Coronary artery (tissue), 2 donors: ENCODE measurements around the gene CDH20.

ENCODE experiments used
- DNase-seq: peaks from one replicate; pipeline ENCODE4 v3.0.0-alpha.2; 2017; ENCODE audit warnings: low spot score
- H3K27ac ChIP-seq, 2 donors: fragments of 200-600 bp; sonication (generic); one replicate each; pipeline ENCODE4 v1.5.1; 2016 to 2019
- H3K4me3 ChIP-seq: fragments of 200-600 bp; sonication (generic); 2 replicates; pipeline ENCODE4 v1.5.1; 2016; ENCODE audit warnings: mild to moderate bottlenecking, moderate library complexity
- CTCF ChIP-seq: fragments of 200-600 bp; sonication (generic); IDR thresholded peaks from one replicate; pipeline ENCODE4 v1.5.1; 2019; ENCODE audit warnings: antibody characterized with exemption

CDH20 gene

GRCh38 chr18:61448316-61448715 lies 115.1 kb downstream of the CDH20 start:
- H3K4me3 ChIP-seq, result no peak overlapping the region
- TF ChIP-seq CTCF, result no peak
- DNase-seq, result no peak

DNA sequence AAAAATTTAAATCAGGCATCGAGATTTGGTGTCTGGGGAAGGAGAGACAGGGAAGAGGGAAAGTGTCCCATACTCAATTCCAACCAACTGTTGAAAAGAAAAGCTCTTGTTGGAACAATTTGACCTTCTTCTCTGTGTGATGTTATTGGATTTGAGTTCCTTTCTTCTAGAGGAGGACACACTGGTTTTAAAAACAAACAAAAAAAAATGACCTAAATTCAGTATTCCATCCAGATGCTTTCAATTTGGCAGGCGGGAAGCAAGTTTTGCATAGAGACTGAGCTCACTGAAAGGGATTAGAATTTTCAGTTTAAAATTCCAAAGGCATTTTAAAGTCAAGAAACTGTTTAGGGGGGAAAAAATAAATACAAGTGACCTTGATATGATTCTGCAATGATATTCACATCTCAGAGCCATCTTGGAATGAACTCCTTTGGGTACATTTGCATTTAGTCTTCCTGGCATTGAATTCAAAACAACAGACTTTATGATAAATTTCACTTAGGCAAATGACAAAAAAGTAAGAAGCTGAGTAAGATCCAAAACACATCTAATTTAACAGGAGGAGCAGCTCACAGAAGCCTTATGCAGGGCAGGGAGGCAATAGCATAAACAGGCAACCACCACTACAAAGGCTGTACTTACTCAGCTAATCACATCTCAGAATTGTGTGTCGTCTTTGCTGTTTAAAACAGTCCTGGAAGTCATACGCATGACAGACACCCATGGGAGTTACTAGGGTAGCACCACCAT lies 126.8 kb downstream of the CDH20 start:
- Histone ChIP-seq H3K27ac (no peak overlapping the region), H3K4me3 (no peak overlapping the region)
- no peak for TF ChIP-seq CTCF
- DNase-seq, result no peak

More at GRCh38 chr18:61448316-61448715, 115.1 kb downstream of the CDH20 start:
- H3K27ac ChIP-seq, result no peak overlapping the region

DNA sequence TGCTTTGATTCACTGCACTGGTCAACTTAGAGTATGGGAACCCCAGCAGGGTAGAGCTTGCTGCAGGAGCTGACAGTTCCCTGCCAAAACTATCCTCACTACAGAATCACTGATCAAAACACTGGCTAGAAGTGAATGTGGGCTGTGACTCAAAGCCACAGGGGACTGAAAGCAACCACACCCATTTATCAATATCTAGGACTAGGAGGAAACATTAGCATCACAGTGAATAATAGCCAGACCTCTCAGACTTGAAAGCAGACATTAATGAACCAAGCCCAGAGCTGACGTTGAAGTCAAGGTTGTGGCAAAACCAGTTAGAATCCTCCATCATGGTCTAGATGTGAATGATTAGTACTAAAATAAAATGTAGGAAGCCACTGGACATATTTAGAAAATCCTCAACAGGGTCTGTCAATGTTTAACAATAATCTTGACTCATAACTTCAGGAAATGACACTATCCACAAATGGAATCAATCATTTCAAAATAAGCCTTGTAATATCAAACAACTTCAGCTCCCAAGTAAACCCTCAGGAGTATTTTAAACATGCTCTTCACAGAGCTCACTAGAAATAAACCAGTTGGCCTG lies 131.4 kb downstream of the CDH20 start:
- no peak overlapping the region for H3K4me3 ChIP-seq
- no peak for TF ChIP-seq CTCF
- no peak overlapping the region for H3K27ac ChIP-seq
- DNase-seq, result no peak

DNA sequence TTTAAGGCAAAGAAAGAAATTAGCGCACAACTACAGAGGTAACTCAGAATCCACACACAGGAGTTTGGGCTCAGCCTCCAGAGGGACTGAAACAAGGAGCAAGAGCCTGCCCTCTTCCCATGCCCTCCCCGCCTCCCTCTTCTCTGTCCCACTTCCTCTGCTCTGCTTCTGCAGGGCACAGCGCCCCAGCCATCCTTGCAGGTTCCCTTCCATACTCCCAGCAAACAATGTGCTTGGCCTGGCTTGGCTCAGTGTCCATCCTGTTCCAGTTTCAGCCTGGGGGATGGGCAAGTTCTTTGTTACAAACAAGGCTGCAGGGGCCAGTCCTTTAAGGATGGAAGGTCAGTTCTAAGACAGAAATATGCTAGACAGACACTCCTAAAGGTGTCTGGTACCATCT lies 133.5 kb downstream of the CDH20 start:
- TF ChIP-seq CTCF, result no peak
- Histone ChIP-seq H3K27ac (no peak overlapping the region), H3K4me3 (no peak overlapping the region)
- DNase-seq, result no peak

DNA sequence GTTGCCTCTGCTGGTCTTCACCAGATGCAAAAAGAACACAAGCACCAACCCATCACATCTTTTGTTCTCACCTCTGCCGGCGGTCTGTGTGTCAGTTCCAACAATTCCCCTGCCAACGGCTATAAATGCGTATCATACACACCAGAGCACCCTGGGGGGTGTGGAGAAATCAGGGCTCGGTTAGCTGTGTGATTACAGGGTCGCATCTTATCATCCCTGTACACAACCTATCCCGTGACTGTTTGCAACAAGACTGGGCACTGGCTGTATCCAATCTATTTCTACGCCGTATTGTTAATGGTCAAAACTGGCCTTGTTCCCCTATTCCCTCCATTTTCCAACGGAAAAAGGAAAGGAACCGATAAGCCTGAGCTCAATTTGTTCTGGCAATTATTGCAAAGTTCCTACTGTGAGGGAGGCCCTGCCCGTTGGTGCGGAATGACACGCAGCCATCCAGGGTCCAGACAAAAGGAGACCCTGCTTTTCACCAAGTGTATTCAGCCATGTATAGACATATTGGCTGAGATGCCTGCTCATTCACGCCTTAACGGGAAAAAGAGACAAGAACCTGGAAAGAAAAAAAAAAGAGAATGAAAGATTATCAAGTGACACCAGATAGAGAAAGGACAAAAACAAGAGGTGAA lies 136.9 kb downstream of the CDH20 start:
- TF ChIP-seq CTCF, result no peak
- Histone ChIP-seq H3K27ac (no peak overlapping the region), H3K4me3 (no peak overlapping the region)
- DNase-seq, result no peak

GRCh38 chr18:61471541-61471940 lies 138.3 kb downstream of the CDH20 start:
- Histone ChIP-seq H3K27ac (no peak overlapping the region), H3K4me3 (no peak overlapping the region)
- no peak for DNase-seq
- TF ChIP-seq CTCF, result no peak
